NT2/D1 (cell line): ENCODE data around the gene ENOX1.

Source experiments
- YY1 ChIP-seq: IDR thresholded peaks from 2 replicates; pipeline ENCODE4 v1.6.1; 2011; ENCODE audit not compliant: insufficient read length, insufficient read depth
- ZNF274 ChIP-seq: IDR thresholded peaks from 2 replicates; pipeline ENCODE4 v1.6.1; 2011; ENCODE audit warnings: mild to moderate bottlenecking, low read depth, low read length

GRCh38 chr13:43268632-43269031, 518.1 kb downstream of the ENOX1 start:
- TF ChIP-seq ZNF274: no peak
- TF ChIP-seq YY1: no peak
